ENCODE measurements around the gene COA6.

DNA sequence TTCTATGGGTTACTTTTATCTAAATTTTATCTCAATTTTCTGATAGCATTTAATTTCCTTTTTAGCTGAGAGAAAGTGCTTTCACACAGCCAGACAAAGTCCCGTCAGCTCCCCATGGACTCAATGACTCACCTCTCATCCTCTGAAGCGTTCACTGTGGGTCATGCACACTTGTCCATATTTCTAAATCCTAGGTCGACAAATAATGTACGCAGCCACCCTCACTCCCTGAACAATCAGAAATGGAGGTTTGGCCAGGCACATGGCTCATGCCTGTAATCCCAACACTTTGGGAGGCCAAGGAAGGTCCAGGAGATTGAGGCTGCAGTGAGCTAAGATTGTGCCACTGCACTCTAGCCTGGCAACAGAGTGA lies 42.4 kb upstream of the COA6 start:
- TF ChIP-seq, protein P1, sequence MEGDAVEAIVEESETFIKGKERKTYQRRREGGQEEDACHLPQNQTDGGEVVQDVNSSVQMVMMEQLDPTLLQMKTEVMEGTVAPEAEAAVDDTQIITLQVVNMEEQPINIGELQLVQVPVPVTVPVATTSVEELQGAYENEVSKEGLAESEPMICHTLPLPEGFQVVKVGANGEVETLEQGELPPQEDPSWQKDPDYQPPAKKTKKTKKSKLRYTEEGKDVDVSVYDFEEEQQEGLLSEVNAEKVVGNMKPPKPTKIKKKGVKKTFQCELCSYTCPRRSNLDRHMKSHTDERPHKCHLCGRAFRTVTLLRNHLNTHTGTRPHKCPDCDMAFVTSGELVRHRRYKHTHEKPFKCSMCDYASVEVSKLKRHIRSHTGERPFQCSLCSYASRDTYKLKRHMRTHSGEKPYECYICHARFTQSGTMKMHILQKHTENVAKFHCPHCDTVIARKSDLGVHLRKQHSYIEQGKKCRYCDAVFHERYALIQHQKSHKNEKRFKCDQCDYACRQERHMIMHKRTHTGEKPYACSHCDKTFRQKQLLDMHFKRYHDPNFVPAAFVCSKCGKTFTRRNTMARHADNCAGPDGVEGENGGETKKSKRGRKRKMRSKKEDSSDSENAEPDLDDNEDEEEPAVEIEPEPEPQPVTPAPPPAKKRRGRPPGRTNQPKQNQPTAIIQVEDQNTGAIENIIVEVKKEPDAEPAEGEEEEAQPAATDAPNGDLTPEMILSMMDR (IDR thresholded peaks at IDR 0.05; ENCODE audit: poor library complexity), result no peak
- TF ChIP-seq EZH2 (IDR thresholded peaks at IDR 0.05; ENCODE audit: borderline replicate concordance), result no peak

All from hepatocyte (in vitro differentiated cells).